Right renal pelvis (tissue), 4 donors: Measurements from ENCODE around the gene TUNAR. TPM values are rescaled to one million over a fixed set of nuclear protein-coding genes. Genes with fewer than 3 reads are reported as not detected.
A peak's percentile ranks its signal among the peaks of the same experiment; 100 is the strongest.

ENCODE experiments used
- DNase-seq, 4 donors: peaks; one replicate each; pipeline ENCODE4 v3.0.0-alpha.2; 2013; ENCODE audit warnings: low read depth in 4 of 4, low spot score in 3 of 4, missing footprints in 1 of 4
- polyA plus RNA-seq, 4 donors: library from polyadenylated mRNA; unstranded; fragments of 120-200 nt; gene quantifications; one replicate each; pipeline ENCODE4 v1.2.1, GENCODE V29; 2013; ENCODE audit not compliant: insufficient read length in 4 of 4

The TUNAR gene
- polyA plus RNA-seq: 1 to 10 TPM in 1 of 4 donors, under 1 TPM in 3; 0.29 to 1.5 (median 0.38) TPM

- no peak for DNase-seq
These were observed at the start of gene TUNAR for GRCh38 chr14:95876761-95877538. TSS of gene TUNAR (plus strand) at chr14:95876832.

- DNase-seq: no peak
These were observed 47.9 kb upstream of the TUNAR start for GRCh38 chr14:95828649-95829265.

- DNase-seq: no peak
These were observed 47.3 kb upstream of the TUNAR start for GRCh38 chr14:95829321-95829720.

GRCh38 chr14:95830386-95830785, 46.2 kb upstream of the TUNAR start:
- DNase-seq: no peak

GRCh38 chr14:95831041-95831440, 45.6 kb upstream of the TUNAR start:
- DNase-seq: no peak

GRCh38 chr14:95831468-95831867, 45.2 kb upstream of the TUNAR start:
- no peak for DNase-seq

- DNase-seq: no peak
These were observed 44.6 kb upstream of the TUNAR start for GRCh38 chr14:95832012-95832411.

- DNase-seq: no peak
These were observed 43.2 kb upstream of the TUNAR start for GRCh38 chr14:95833429-95833828.

GRCh38 chr14:95834496-95834895, 42.1 kb upstream of the TUNAR start:
- no peak for DNase-seq

- DNase-seq: no peak
These were observed 41.4 kb upstream of the TUNAR start for GRCh38 chr14:95835121-95835730.

GRCh38 chr14:95838862-95839261, 37.8 kb upstream of the TUNAR start:
- DNase-seq: no peak

- DNase-seq: no peak
These were observed 36.4 kb upstream of the TUNAR start for GRCh38 chr14:95840094-95840700.

- DNase-seq: no peak
These were observed 35.0 kb upstream of the TUNAR start for GRCh38 chr14:95841668-95842067.

- no peak for DNase-seq
These were observed 26.9 kb upstream of the TUNAR start for GRCh38 chr14:95849761-95850160.

- DNase-seq: no peak
These were observed 26.2 kb upstream of the TUNAR start for GRCh38 chr14:95850429-95850828.

GRCh38 chr14:95855606-95856005, 21.0 kb upstream of the TUNAR start:
- no peak for DNase-seq

- DNase-seq: no peak
These were observed 19.4 kb upstream of the TUNAR start for GRCh38 chr14:95857275-95857674.

GRCh38 chr14:95858893-95859292, 17.7 kb upstream of the TUNAR start:
- no peak for DNase-seq

- DNase-seq: peak in 1 of 4 donors; percentile 17
These were observed 14.4 kb upstream of the TUNAR start for GRCh38 chr14:95862243-95862642.

- no peak for DNase-seq
These were observed 13.3 kb upstream of the TUNAR start for GRCh38 chr14:95863295-95863694.

GRCh38 chr14:95869776-95870175, 6.9 kb upstream of the TUNAR start:
- no peak for DNase-seq
